Measurements from ENCODE around the gene PROK1.
"Not testable (repeated sequence)": the region's sequence is repeated elsewhere in the genome, so short reads cannot be mapped to it uniquely, and the experiment has no call there.

GRCh38 chr1:110413045-110413444 is 37.9 kb upstream of the PROK1 start:
- TF ChIP-seq CTCF, POLR2A, POLR2AphosphoS5 (IDR thresholded peaks at IDR 0.05): not testable (repeated sequence)

Measured in prostate gland (tissue), 2 donors.